KMS-11 (cell line): Measurements from ENCODE around the gene ASPHD1.

Source experiments
- H2AFZ ChIP-seq: fragments of 200-600 bp; sonication (generic); 2 replicates; pipeline ENCODE4 v1.6.1; 2016; ENCODE audit warnings: antibody characterized with exemption, mixed run types, low read depth
- H3K27ac ChIP-seq: fragments of 200-600 bp; sonication (generic); 2 replicates; pipeline ENCODE4 v1.6.1; 2016; ENCODE audit warnings: mild to moderate bottlenecking, mixed run types
- H3K27me3 ChIP-seq: fragments of 200-600 bp; sonication (generic); 2 replicates; pipeline ENCODE4 v1.6.1; 2017; ENCODE audit warnings: mild to moderate bottlenecking, low read depth, mixed run types, moderate library complexity; ENCODE audit not compliant: insufficient read depth
- H3K36me3 ChIP-seq: fragments of 200-600 bp; sonication (generic); 2 replicates; pipeline ENCODE4 v1.6.1; 2017; ENCODE audit warnings: mild to moderate bottlenecking, mixed run types; ENCODE audit not compliant: insufficient read depth
- H3K4me1 ChIP-seq: fragments of 200-600 bp; sonication (generic); 2 replicates; pipeline ENCODE4 v1.6.1; 2016; ENCODE audit warnings: mild to moderate bottlenecking, low read depth, mixed run types; ENCODE audit not compliant: poor library complexity, severe bottlenecking
- H3K4me2 ChIP-seq: fragments of 200-600 bp; sonication (generic); 2 replicates; pipeline ENCODE4 v1.7.0; 2016; ENCODE audit warnings: mild to moderate bottlenecking, mixed run types
- H3K4me3 ChIP-seq: fragments of 200-600 bp; sonication (generic); IDR thresholded peaks from 2 replicates; pipeline ENCODE4 v1.6.1; 2017; ENCODE audit warnings: low read depth, low read length, mixed read lengths; ENCODE audit not compliant: insufficient read depth
- H3K79me2 ChIP-seq: fragments of 200-600 bp; sonication (generic); 2 replicates; pipeline ENCODE4 v1.6.1; 2016; ENCODE audit warnings: low read depth, mixed run types; ENCODE audit not compliant: insufficient read depth
- H3K9ac ChIP-seq: fragments of 200-600 bp; sonication (generic); 2 replicates; pipeline ENCODE4 v1.6.1; 2016; ENCODE audit warnings: mild to moderate bottlenecking, mixed run types
- H4K20me1 ChIP-seq: fragments of 200-600 bp; sonication (generic); 2 replicates; pipeline ENCODE4 v1.6.1; 2016; ENCODE audit warnings: mild to moderate bottlenecking, mixed run types; ENCODE audit not compliant: insufficient read depth
- CTCF ChIP-seq: fragments of 200-600 bp; sonication (generic); conservative IDR thresholded peaks from 2 replicates; pipeline ENCODE4 v1.6.1; 2017; ENCODE audit warnings: low read depth, mild to moderate bottlenecking, antibody characterized with exemption, low read length, moderate library complexity, mixed read lengths

ASPHD1 gene

GRCh38 chr16:29876217-29876593 lies 24.1 kb upstream of the ASPHD1 start:
- no peak overlapping the region for H3K4me2 ChIP-seq

GRCh38 chr16:29876594-29877249 lies 23.6 kb upstream of the ASPHD1 start:
- Histone ChIP-seq H3K4me1 (no peaks in the 10 kb centered on the region), H3K79me2 (no peaks in the 10 kb centered on the region), H3K4me3 (no peak overlapping the region), H4K20me1 (no peaks in the 10 kb centered on the region), H3K9ac (no peak overlapping the region), H3K4me2 (peak overlapping the region; percentile 41; the same call in 1 of the 2 replicates), H3K27ac (no peak overlapping the region), H2AFZ (peak overlapping the region; percentile 62), H3K36me3 (no peaks in the 10 kb centered on the region), H3K27me3 (peaks cover 15% of the 10 kb centered on the region; the same call in 1 of the 2 replicates)
- TF ChIP-seq CTCF, result no peak

More at GRCh38 chr16:29876217-29876593, 24.1 kb upstream of the ASPHD1 start:
- Histone ChIP-seq H3K79me2 (no peaks in the 10 kb centered on the region), H4K20me1 (no peaks in the 10 kb centered on the region), H3K4me1 (no peaks in the 10 kb centered on the region), H3K27me3 (peaks cover 15% of the 10 kb centered on the region; the same call in 1 of the 2 replicates), H3K4me3 (no peak overlapping the region), H3K27ac (no peak overlapping the region), H3K9ac (no peak overlapping the region), H3K36me3 (no peaks in the 10 kb centered on the region), H2AFZ (peak overlapping the region; percentile 62; the same call in 1 of the 2 replicates)
- no peak for TF ChIP-seq CTCF

GRCh38 chr16:29877266-29877961 lies 22.9 kb upstream of the ASPHD1 start:
- H3K27me3 ChIP-seq, result peaks cover 15% of the 10 kb centered on the region; the same call in 1 of the 2 replicates
- no peak overlapping the region for H3K27ac ChIP-seq
- no peak for TF ChIP-seq CTCF
- peak overlapping the region; percentile 62 for H2AFZ ChIP-seq
- H3K4me1 ChIP-seq, result no peaks in the 10 kb centered on the region
- H3K4me3 ChIP-seq, result no peak overlapping the region
- no peak overlapping the region for H3K9ac ChIP-seq
- no peaks in the 10 kb centered on the region for H3K79me2 ChIP-seq
- H3K4me2 ChIP-seq, result peak overlapping the region; percentile 41; the same call in 1 of the 2 replicates
- no peaks in the 10 kb centered on the region for H3K36me3 ChIP-seq
- H4K20me1 ChIP-seq, result no peaks in the 10 kb centered on the region

GRCh38 chr16:29878172-29878571 lies 22.1 kb upstream of the ASPHD1 start:
- H3K4me2 ChIP-seq, result peak overlapping the region; percentile 25; the same call in 1 of the 2 replicates

More at GRCh38 chr16:29878172-29878571, 22.1 kb upstream of the ASPHD1 start:
- no peak overlapping the region for H3K9ac ChIP-seq
- no peaks in the 10 kb centered on the region for H3K4me1 ChIP-seq
- H3K4me3 ChIP-seq, result no peak overlapping the region
- H3K79me2 ChIP-seq, result no peaks in the 10 kb centered on the region
- no peaks in the 10 kb centered on the region for H4K20me1 ChIP-seq
- no peak for TF ChIP-seq CTCF
- no peak overlapping the region for H3K27ac ChIP-seq
- peaks cover 17% of the 10 kb centered on the region; the same call in 1 of the 2 replicates for H3K27me3 ChIP-seq
- no peaks in the 10 kb centered on the region for H3K36me3 ChIP-seq
- peak overlapping the region; percentile 58 for H2AFZ ChIP-seq
